CD14-positive monocyte (primary cell): ENCODE data around the gene C1QTNF5. TPM values are rescaled to one million over a fixed set of nuclear protein-coding genes. Genes with fewer than 3 reads are reported as not detected.

ENCODE experiments used
- DNase-seq, 3 donors: peaks; one replicate each; pipeline ENCODE4 v3.0.0-alpha.2; 2011 to 2022
- H2AFZ ChIP-seq: 2 replicates; pipeline ENCODE4 v1.6.0; 2012; ENCODE audit warnings: mild to moderate bottlenecking, low read depth, low read length, inconsistent platforms; ENCODE audit not compliant: insufficient read depth, poor library complexity, severe bottlenecking
- H3K27ac ChIP-seq, 2 donors: 1 replicate in 1 of 2; 2 replicates in 1 of 2; pipeline ENCODE4 v1.5.1; 2012 to 2013; ENCODE audit warnings: low read length in 2 of 2, control low read depth in 1 of 2, inconsistent platforms in 1 of 2, low read depth in 1 of 2, mild to moderate bottlenecking in 1 of 2
- H3K27me3 ChIP-seq, 2 donors: one replicate each; pipeline versions ENCODE4 v1.6.0 to v1.6.1; 2011 to 2013; ENCODE audit warnings: low read length in 2 of 2; ENCODE audit not compliant: control insufficient read depth in 2 of 2, insufficient read depth in 2 of 2
- H3K36me3 ChIP-seq, 2 donors: replicated peaks in 1 of 2; 1 replicate in 1 of 2; 2 replicates in 1 of 2; pipeline versions ENCODE4 v1.5.1 to v1.6.1; 2012 to 2013; ENCODE audit warnings: low read length in 2 of 2, control low read depth in 1 of 2, inconsistent platforms in 1 of 2, mild to moderate bottlenecking in 1 of 2; ENCODE audit not compliant: insufficient read depth in 2 of 2, control insufficient read depth in 1 of 2
- H3K4me1 ChIP-seq, 2 donors: 1 replicate in 1 of 2; 2 replicates in 1 of 2; pipeline versions ENCODE4 v1.5.1 to v1.6.1; 2012 to 2013; ENCODE audit warnings: low read length in 2 of 2, control low read depth in 1 of 2, inconsistent platforms in 1 of 2, mild to moderate bottlenecking in 1 of 2, moderate library complexity in 1 of 2; ENCODE audit not compliant: insufficient read depth in 2 of 2, control insufficient read depth in 1 of 2
- H3K4me2 ChIP-seq: replicated peaks from 2 replicates; pipeline ENCODE3; 2012; ENCODE audit warnings: low read length, moderate library complexity, mild to moderate bottlenecking; ENCODE audit not compliant: poor library complexity, severe bottlenecking; ENCODE audit errors: extremely low read depth
- H3K4me3 ChIP-seq, 3 experiments: fragments of 200-600 bp in 1 of 3; sonication (generic) in 1 of 3; replicated peaks in 1 of 3; 1 replicate in 2 of 3; 2 replicates in 1 of 3; pipeline ENCODE4 v1.5.1; 2011 to 2013; ENCODE audit warnings: low read length in 3 of 3, mild to moderate bottlenecking in 3 of 3, control low read depth in 2 of 3, low read depth in 2 of 3, inconsistent platforms in 1 of 3, moderate library complexity in 1 of 3
- H3K79me2 ChIP-seq: 2 replicates; pipeline ENCODE4 v1.6.0; 2012; ENCODE audit warnings: mild to moderate bottlenecking, control low read depth, inconsistent platforms, low read length, moderate library complexity; ENCODE audit not compliant: insufficient read depth
- H3K9ac ChIP-seq: 2 replicates; pipeline ENCODE4 v1.6.0; 2017; ENCODE audit warnings: low read length, mild to moderate bottlenecking; ENCODE audit not compliant: insufficient read depth, poor library complexity, severe bottlenecking
- H3K9me3 ChIP-seq, 2 donors: replicated peaks in 1 of 2; 1 replicate in 1 of 2; 2 replicates in 1 of 2; pipeline versions ENCODE4 v1.5.1 to v1.6.1; 2012 to 2013; ENCODE audit warnings: low read length in 2 of 2, control low read depth in 1 of 2; ENCODE audit not compliant: control insufficient read depth in 1 of 2, insufficient read depth in 1 of 2
- H4K20me1 ChIP-seq: 2 replicates; pipeline ENCODE4 v1.6.0; 2012; ENCODE audit warnings: mild to moderate bottlenecking, low read length, control low read depth, moderate library complexity; ENCODE audit not compliant: insufficient read depth
- H3K27ac Mint-ChIP-seq, 7 donors: one replicate each; pipeline ENCODE4 v1.8.0; 2020; ENCODE audit warnings: mild to moderate bottlenecking in 7 of 7, mixed read lengths in 7 of 7, moderate library complexity in 6 of 7, inconsistent platforms in 2 of 7
- H3K27me3 Mint-ChIP-seq, 3 donors: one replicate each; pipeline ENCODE4 v1.8.0; 2021 to 2022; ENCODE audit warnings: low read depth in 3 of 3, mild to moderate bottlenecking in 3 of 3, mixed read lengths in 3 of 3, moderate library complexity in 3 of 3, inconsistent platforms in 1 of 3
- H3K36me3 Mint-ChIP-seq, 2 donors: one replicate each; pipeline ENCODE4 v1.8.0; 2020; ENCODE audit warnings: mixed read lengths in 2 of 2, inconsistent platforms in 1 of 2, mild to moderate bottlenecking in 1 of 2
- H3K4me1 Mint-ChIP-seq: one replicate; pipeline ENCODE4 v1.8.0; 2020; ENCODE audit warnings: mild to moderate bottlenecking, mixed read lengths
- H3K4me3 Mint-ChIP-seq, 2 donors: one replicate each; pipeline ENCODE4 v1.8.0; 2020; ENCODE audit warnings: mild to moderate bottlenecking in 2 of 2, mixed read lengths in 2 of 2, moderate library complexity in 1 of 2
- H3K9me3 Mint-ChIP-seq, 7 donors: one replicate each; pipeline ENCODE4 v1.8.0; 2020 to 2022; ENCODE audit warnings: mixed read lengths in 7 of 7, mild to moderate bottlenecking in 6 of 7, moderate library complexity in 6 of 7, inconsistent platforms in 2 of 7
- CTCF ChIP-seq: fragments of 200-600 bp; IDR thresholded peaks from one replicate; pipeline ENCODE4 v1.8.0; 2022; ENCODE audit warnings: antibody characterized with exemption, mild to moderate bottlenecking
- WGBS: methylation state at CpG from one replicate; pipeline ENCODE4 v1.1.5; 2013; ENCODE audit warnings: missing lambda C conversion rate; ENCODE audit not compliant: insufficient coverage; 5-methylcytosine and 5-hydroxymethylcytosine counted together
- intact Hi-C, 2 donors: fragments of 100-400 bp; cut with micrococcal nuclease; formaldehyde crosslinking; loops; one replicate each; pipeline versions ENCODE4 v1.15.0 to v1.15.1; 2023
- polyA plus RNA-seq, 3 donors: library from polyadenylated mRNA; depleted of rRNA in 1 of 3; unstranded in 2 of 3; stranded (reverse) in 1 of 3; fragments of 300-500 nt in 2 of 3; fragments of >200 nt in 1 of 3; fragmentation: Illumina TruSeq in 2 of 3; gene quantifications; 1 replicate in 2 of 3; 2 replicates in 1 of 3; pipeline ENCODE4 v1.2.3, GENCODE V29; 2012 to 2021

C1QTNF5 gene
- polyA plus RNA-seq, 3 donors: not detected

- Histone ChIP-seq H3K9me3 (no peaks in the 10 kb centered on the region), H2AFZ (peak overlapping the region; percentile 95), H3K4me1 (peaks cover 0 to 7% of the 10 kb centered on the region in 2 donors), H3K9ac (no peak overlapping the region), H4K20me1 (no peaks in the 10 kb centered on the region), H3K27ac (no peak overlapping the region), H3K27me3 (peaks cover 13 to 28% of the 10 kb centered on the region in 2 donors), H3K79me2 (no peaks in the 10 kb centered on the region), H3K4me3 (peak overlapping the region in 1 of 3 experiments; percentile 81), H3K36me3 (no peaks in the 10 kb centered on the region), H3K4me2 (peak overlapping the region; percentile 99)
- no peaks in the 10 kb centered on the region for H3K36me3 Mint-ChIP-seq
- no peak for DNase-seq
- H3K27me3 Mint-ChIP-seq: peaks cover 29 to 53% (median 32%) of the 10 kb centered on the region in 3 donors
- peak overlapping the region; percentile 41 to 67 for H3K4me3 Mint-ChIP-seq
- H3K27ac Mint-ChIP-seq: peak overlapping the region in 2 of 7 donors; percentile 63 to 83
- peaks cover 0 to 2% (median 0%) of the 10 kb centered on the region in 7 donors for H3K9me3 Mint-ChIP-seq
- intact Hi-C loops: loop anchor here (2.0 kb wide), 2 partner anchors 116 to 118 kb away; no protein-coding TSS in a partner anchor
- no peak for TF ChIP-seq CTCF
- WGBS: 35% methylated on average over 4 of the region's 13 CpGs
- peaks cover 11% of the 10 kb centered on the region for H3K4me1 Mint-ChIP-seq
Measured at GRCh38 chr11:119357074-119357473, 16.4 kb upstream of the C1QTNF5 start.

GRCh38 chr11:119356349-119357031 is 15.8 kb upstream of the C1QTNF5 start:
- H3K27ac Mint-ChIP-seq: peak overlapping the region in 3 of 7 donors; percentile 27 to 84 (median 63)
- H3K9ac ChIP-seq: peak overlapping the region; percentile 55
- intact Hi-C loops: loop anchor here (2.0 kb wide), 2 partner anchors 116 to 118 kb away; no protein-coding TSS in a partner anchor
- peak overlapping the region; percentile 99 for H3K4me2 ChIP-seq
- no peaks in the 10 kb centered on the region for H3K9me3 ChIP-seq
- H3K4me1 Mint-ChIP-seq: peaks cover 11% of the 10 kb centered on the region
- H3K4me3 ChIP-seq: peak overlapping the region; percentile 44 to 81 (median 44)
- H3K36me3 ChIP-seq: no peaks in the 10 kb centered on the region
- TF ChIP-seq CTCF: peak; percentile 100
- H3K4me3 Mint-ChIP-seq: peak overlapping the region; percentile 85 to 98
- no peak overlapping the region for H3K27ac ChIP-seq
- 0% methylated on average over 43 of the region's 54 CpGs for WGBS
- H3K27me3 Mint-ChIP-seq: peaks cover 29 to 50% (median 30%) of the 10 kb centered on the region in 3 donors
- no peaks in the 10 kb centered on the region for H3K79me2 ChIP-seq
- peaks cover 0 to 2% (median 0%) of the 10 kb centered on the region in 7 donors for H3K9me3 Mint-ChIP-seq
- H2AFZ ChIP-seq: peak overlapping the region; percentile 95
- H3K4me1 ChIP-seq: peaks cover 0 to 7% of the 10 kb centered on the region in 2 donors
- peaks cover 8 to 22% of the 10 kb centered on the region in 2 donors for H3K27me3 ChIP-seq
- H3K36me3 Mint-ChIP-seq: no peaks in the 10 kb centered on the region
- DNase-seq: peak; percentile 68 to 75 (median 71)
- no peaks in the 10 kb centered on the region for H4K20me1 ChIP-seq
